HG03039 (cell line): Measurements from ENCODE around the gene TCERG1L.
"Not testable (repeated sequence)": the region's sequence is repeated elsewhere in the genome, so short reads cannot be mapped to it uniquely, and the experiment has no call there.

Source experiments
- ATAC-seq: cut with Tn5 transposase; IDR thresholded peaks from one replicate; pipeline ENCODE4 v1.9.1; 2021; ENCODE audit warnings: mild to moderate bottlenecking, moderate library complexity; ENCODE audit not compliant: unreplicated experiment

The TCERG1L gene

GRCh38 chr10:131113165-131113564 lies 198.4 kb downstream of the TCERG1L start:
- no peak for ATAC-seq

GRCh38 chr10:131112691-131113090 lies 198.8 kb downstream of the TCERG1L start:
- ATAC-seq = no peak

GRCh38 chr10:131111471-131112080 lies 199.9 kb downstream of the TCERG1L start:
- ATAC-seq = no peak

GRCh38 chr10:131111007-131111406 lies 200.5 kb downstream of the TCERG1L start:
- ATAC-seq = no peak

- ATAC-seq = no peak
Measured at GRCh38 chr10:131110241-131110783, 201.2 kb downstream of the TCERG1L start.

- no peak for ATAC-seq
Measured at GRCh38 chr10:131109726-131110125, 201.8 kb downstream of the TCERG1L start.

- ATAC-seq = no peak
Measured at GRCh38 chr10:131109291-131109690, 202.2 kb downstream of the TCERG1L start.

- ATAC-seq = no peak
Measured at GRCh38 chr10:131107970-131108369, 203.6 kb downstream of the TCERG1L start.

GRCh38 chr10:131102676-131103075 lies 208.8 kb downstream of the TCERG1L start:
- ATAC-seq = no peak

- ATAC-seq = no peak
Measured at GRCh38 chr10:131102147-131102546, 209.4 kb downstream of the TCERG1L start.

GRCh38 chr10:131100418-131101410 lies 210.8 kb downstream of the TCERG1L start:
- not testable (repeated sequence) for ATAC-seq

- no peak for ATAC-seq
Measured at GRCh38 chr10:131099028-131099726, 212.3 kb downstream of the TCERG1L start.

GRCh38 chr10:131098416-131098952 lies 213.0 kb downstream of the TCERG1L start:
- ATAC-seq = no peak

GRCh38 chr10:131096031-131096430 lies 215.5 kb downstream of the TCERG1L start:
- ATAC-seq = no peak

GRCh38 chr10:131095313-131095580 lies 216.3 kb downstream of the TCERG1L start:
- no peak for ATAC-seq

GRCh38 chr10:131094527-131095312 lies 216.8 kb downstream of the TCERG1L start:
- ATAC-seq = no peak

- no peak for ATAC-seq
Measured at GRCh38 chr10:131093795-131094366, 217.6 kb downstream of the TCERG1L start.

GRCh38 chr10:131093346-131093745 lies 218.2 kb downstream of the TCERG1L start:
- no peak for ATAC-seq

GRCh38 chr10:131092876-131093275 lies 218.6 kb downstream of the TCERG1L start:
- no peak for ATAC-seq

- no peak for ATAC-seq
Measured at GRCh38 chr10:131092386-131092785, 219.1 kb downstream of the TCERG1L start.
